ENCODE measurements around the gene URB2.

The URB2 gene

DNA sequence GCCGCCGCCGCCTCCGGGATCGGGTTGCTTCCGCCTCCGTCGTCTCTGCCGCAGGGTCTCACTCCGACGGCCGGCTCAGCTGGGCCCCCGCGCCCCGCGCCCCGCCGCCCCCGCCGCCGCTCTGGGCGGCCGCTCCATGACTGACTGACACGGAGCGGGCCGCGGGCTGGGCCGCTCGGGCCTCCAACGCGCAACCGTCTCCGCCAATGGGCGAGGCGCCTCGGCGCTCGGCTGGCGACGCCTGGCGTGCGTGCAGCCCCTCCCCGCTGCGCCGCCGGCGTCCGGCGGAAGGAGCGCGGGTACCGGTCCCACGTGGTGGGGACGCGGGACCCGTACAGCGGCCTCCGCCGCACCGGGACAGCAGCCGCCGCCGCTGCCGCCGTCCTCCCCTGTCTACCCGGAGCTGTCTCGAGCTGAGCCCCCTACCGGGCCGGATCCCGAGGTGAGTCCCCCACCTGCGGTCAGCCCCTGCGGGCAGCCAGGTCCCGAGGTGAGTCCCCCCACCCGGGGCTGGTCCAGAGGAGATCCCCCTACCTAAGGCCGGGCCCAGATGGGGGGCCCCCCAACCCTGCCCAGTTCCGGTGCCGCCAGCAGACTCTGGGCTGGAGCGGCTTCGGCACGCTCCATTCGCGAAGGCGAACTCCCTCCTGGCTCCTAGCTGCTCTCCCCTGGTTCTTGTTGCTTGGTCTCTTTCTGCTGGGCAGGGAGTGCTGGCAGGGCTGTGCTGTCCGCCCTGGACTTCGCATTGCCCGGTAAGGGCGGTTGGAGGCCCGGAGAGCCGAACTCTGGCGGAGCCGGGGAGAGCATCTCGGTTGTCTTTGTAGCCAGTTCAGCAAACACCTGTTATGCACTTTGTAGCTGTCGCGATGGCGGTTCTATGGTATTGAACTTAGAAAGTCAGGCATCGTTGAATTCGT lies at the start of gene URB2, which contains the start of gene TAF5L:
Gene URB2 (plus strand): TSS at position 333 of the 917 bp plus-strand sequence. CDS start 1,387 bp downstream, outside the sequence.
Gene TAF5L (minus strand): TSS at position 208 of the 917 bp plus-strand sequence. CDS start 11,640 bp downstream, outside the sequence.
- Histone ChIP-seq H3K27ac (ENCODE audit: low read depth, low read length) (peak within 1 kb of the TSS; percentile 70), H3K4me1 (ENCODE audit: control insufficient read depth in 1 of 2, insufficient read depth in 2 of 2, low read length in 2 of 2) (peaks cover 23 to 29% of the 10 kb centered on the region in 2 donors)

DNA sequence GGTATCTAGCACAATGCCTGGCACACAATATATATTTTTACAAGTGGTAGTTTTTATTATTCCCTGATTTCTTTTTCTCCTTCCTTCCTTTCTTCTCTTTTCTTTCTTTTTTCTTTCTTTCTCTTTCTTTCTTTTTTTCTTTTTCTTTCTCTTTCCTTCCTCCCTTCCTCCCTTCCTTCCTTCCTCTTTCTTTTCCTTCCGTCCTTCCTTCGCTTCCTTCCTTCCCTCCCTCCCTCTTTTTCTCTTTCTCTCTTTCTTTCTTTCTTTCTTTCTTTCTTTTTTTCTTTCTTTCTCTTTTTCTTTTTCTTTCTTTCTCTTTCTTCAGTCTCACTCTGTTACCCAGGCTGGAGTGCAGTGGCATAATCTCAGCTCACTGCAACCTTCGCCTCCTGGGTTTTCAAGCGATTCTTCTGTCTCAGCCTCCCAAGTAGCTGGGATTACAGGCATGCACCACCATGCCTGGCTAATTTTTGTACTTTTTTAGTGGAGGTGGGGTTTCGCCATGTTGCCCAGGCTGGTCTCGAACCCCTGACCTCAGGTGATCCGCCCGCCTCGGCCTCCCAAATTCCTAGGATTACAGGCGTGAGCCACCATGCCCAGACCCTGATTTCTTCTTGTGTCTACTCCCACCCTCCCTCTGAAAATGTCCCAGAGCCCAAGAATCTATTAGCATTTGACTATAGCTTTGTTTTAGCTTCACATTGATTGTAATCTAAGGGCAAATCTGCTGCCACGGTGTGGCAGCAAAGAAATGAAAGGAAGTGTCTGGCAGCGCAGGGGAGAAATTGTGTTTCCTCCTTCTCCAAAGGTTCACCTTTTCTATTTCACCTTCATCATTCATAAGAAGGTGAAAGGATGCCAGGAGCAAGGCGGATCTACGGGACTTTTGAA lies 47.6 kb upstream of the URB2 start:
- H3K9me3 ChIP-seq (ENCODE audit: control insufficient read depth in 1 of 2, low read length in 2 of 2) = no peaks in the 10 kb centered on the region

More for the DNA sequence above, at the start of gene URB2, which contains the start of gene TAF5L:
- no peaks in the 10 kb centered on the region for H3K27me3 ChIP-seq (ENCODE audit: control insufficient read depth in 1 of 2, insufficient read depth in 2 of 2, low read length in 2 of 2)
- H3K9me3 ChIP-seq (ENCODE audit: control insufficient read depth in 1 of 2, low read length in 2 of 2) = no peaks in the 10 kb centered on the region
- H3K4me3 ChIP-seq (ENCODE audit: low read depth in 1 of 2, low read length in 2 of 2) = peak within 1 kb of the TSS; percentile 95 to 98
- H3K36me3 ChIP-seq (ENCODE audit: control insufficient read depth in 1 of 2, insufficient read depth in 2 of 2, low read length in 2 of 2) = peaks cover 0 to 3% of the 10 kb centered on the region in 2 donors
- H3K9ac ChIP-seq (ENCODE audit: low read depth in 1 of 2, low read length in 2 of 2) = peak within 1 kb of the TSS; percentile 72 to 76

DNA sequence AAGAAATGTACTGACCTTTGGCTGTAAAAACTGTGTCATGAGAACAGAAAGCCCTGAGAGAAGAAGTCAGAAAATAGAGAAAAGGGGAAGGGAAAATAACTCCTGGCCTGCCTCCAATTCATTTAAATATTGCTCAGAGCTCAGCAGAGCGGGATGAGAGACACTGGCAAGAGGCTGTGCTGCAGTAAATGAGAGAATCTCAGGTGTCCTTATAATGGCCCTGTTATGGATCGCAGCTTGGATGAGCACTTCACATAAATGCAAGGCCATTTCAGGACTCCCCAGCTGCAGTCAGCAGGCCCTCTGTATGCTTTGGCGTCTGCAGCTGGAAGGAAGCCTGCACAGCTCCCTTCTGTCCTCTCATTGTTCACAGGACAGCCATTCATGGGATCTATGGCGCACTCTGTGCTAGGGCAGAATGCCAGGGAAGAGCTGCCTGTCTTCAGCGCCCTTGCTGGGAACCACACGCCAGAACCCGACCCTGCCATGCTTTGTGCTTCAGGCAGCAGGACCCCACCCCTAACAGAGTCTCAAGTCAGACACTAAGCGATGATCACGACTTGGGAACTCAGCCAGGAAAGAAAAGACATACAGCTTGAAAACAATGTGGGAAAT lies 46.9 kb upstream of the URB2 start:
- Histone ChIP-seq H3K27ac (ENCODE audit: low read depth, low read length) (no peak overlapping the region), H3K9ac (ENCODE audit: low read depth in 1 of 2, low read length in 2 of 2) (no peak overlapping the region), H3K36me3 (ENCODE audit: control insufficient read depth in 1 of 2, insufficient read depth in 2 of 2, low read length in 2 of 2) (no peaks in the 10 kb centered on the region), H3K9me3 (ENCODE audit: control insufficient read depth in 1 of 2, low read length in 2 of 2) (no peaks in the 10 kb centered on the region), H3K4me1 (ENCODE audit: control insufficient read depth in 1 of 2, insufficient read depth in 2 of 2, low read length in 2 of 2) (peaks cover 8 to 16% of the 10 kb centered on the region in 2 donors), H3K4me3 (ENCODE audit: low read depth in 1 of 2, low read length in 2 of 2) (peak overlapping the region; percentile 12 to 32), H3K27me3 (ENCODE audit: control insufficient read depth in 1 of 2, insufficient read depth in 2 of 2, low read length in 2 of 2) (no peaks in the 10 kb centered on the region)

More for the DNA sequence above, 47.6 kb upstream of the URB2 start:
- H3K36me3 ChIP-seq (ENCODE audit: control insufficient read depth in 1 of 2, insufficient read depth in 2 of 2, low read length in 2 of 2) = no peaks in the 10 kb centered on the region
- no peak overlapping the region for H3K9ac ChIP-seq (ENCODE audit: low read depth in 1 of 2, low read length in 2 of 2)
- no peaks in the 10 kb centered on the region for H3K27me3 ChIP-seq (ENCODE audit: control insufficient read depth in 1 of 2, insufficient read depth in 2 of 2, low read length in 2 of 2)
- H3K4me3 ChIP-seq (ENCODE audit: low read depth in 1 of 2, low read length in 2 of 2) = peak overlapping the region; percentile 12 to 32
- H3K27ac ChIP-seq (ENCODE audit: low read depth, low read length) = no peak overlapping the region
- H3K4me1 ChIP-seq (ENCODE audit: control insufficient read depth in 1 of 2, insufficient read depth in 2 of 2, low read length in 2 of 2) = peaks cover 8 to 16% of the 10 kb centered on the region in 2 donors

DNA sequence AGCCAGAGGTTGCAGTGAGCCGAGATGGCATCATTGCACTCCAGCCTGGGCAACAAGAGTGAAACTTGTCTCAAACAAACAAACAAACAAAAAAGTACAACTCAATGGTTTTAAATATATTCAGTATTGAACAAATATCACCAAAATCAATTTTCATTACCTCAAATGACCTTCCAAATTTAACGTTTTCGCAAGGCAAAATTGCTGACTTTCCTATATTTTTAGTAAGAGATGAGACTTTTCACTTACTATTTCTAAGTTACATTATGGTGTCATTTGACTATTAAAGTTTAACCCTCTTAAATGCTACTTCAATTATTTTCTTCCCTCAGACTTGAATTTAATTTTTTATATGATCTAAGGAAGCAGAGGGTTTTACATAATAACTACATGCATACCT lies 44.6 kb upstream of the URB2 start:
- no peak overlapping the region for H3K9ac ChIP-seq (ENCODE audit: low read depth in 1 of 2, low read length in 2 of 2)
- no peaks in the 10 kb centered on the region for H3K36me3 ChIP-seq (ENCODE audit: control insufficient read depth in 1 of 2, insufficient read depth in 2 of 2, low read length in 2 of 2)
- no peaks in the 10 kb centered on the region for H3K27me3 ChIP-seq (ENCODE audit: control insufficient read depth in 1 of 2, insufficient read depth in 2 of 2, low read length in 2 of 2)
- H3K9me3 ChIP-seq (ENCODE audit: control insufficient read depth in 1 of 2, low read length in 2 of 2) = no peaks in the 10 kb centered on the region
- H3K4me1 ChIP-seq (ENCODE audit: control insufficient read depth in 1 of 2, insufficient read depth in 2 of 2, low read length in 2 of 2) = peaks cover 8 to 16% of the 10 kb centered on the region in 2 donors
- no peak overlapping the region for H3K27ac ChIP-seq (ENCODE audit: low read depth, low read length)
- no peak overlapping the region for H3K4me3 ChIP-seq (ENCODE audit: low read depth in 1 of 2, low read length in 2 of 2)

DNA sequence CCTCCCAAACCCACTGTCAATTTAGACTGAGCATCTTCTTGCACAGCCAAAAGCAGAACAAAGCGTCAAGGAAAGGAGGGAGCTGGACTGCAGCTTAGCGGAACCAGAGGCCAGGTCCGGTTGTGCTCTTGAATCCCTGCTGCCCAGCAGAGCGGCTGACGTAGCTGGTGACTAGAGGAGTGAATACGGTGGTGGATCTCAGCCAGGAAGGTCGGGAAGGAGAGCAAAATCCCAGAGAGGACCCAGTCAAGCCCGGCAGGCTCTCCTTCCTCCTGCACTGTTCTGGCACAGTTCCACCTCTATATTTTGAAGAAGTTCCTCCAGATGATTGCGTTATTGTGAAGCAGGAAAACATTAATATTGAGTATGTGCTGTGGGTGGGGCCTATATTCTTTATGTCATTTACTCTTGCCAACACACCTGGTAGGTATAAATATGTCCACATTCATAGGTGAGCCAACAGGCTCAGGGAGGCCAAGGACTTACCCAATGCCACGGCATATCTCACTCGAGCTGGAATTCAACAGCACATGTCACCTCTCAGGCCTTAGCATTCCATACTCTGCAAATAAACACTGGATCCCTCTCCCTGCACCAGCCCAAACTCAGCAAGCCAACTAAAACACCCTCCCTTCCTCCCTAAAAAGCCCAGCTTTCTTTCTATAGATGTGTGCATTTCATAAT lies 43.9 kb upstream of the URB2 start:
- H3K4me3 ChIP-seq (ENCODE audit: low read depth in 1 of 2, low read length in 2 of 2) = no peak overlapping the region

GRCh38 chr1:229582715-229583114 lies 43.3 kb upstream of the URB2 start:
- no peaks in the 10 kb centered on the region for H3K9me3 ChIP-seq (ENCODE audit: control insufficient read depth in 1 of 2, low read length in 2 of 2)
- H3K4me3 ChIP-seq (ENCODE audit: low read depth in 1 of 2, low read length in 2 of 2) = no peak overlapping the region
- peaks cover 8 to 16% of the 10 kb centered on the region in 2 donors for H3K4me1 ChIP-seq (ENCODE audit: control insufficient read depth in 1 of 2, insufficient read depth in 2 of 2, low read length in 2 of 2)
- H3K36me3 ChIP-seq (ENCODE audit: control insufficient read depth in 1 of 2, insufficient read depth in 2 of 2, low read length in 2 of 2) = no peaks in the 10 kb centered on the region
- no peak overlapping the region for H3K27ac ChIP-seq (ENCODE audit: low read depth, low read length)
- H3K27me3 ChIP-seq (ENCODE audit: control insufficient read depth in 1 of 2, insufficient read depth in 2 of 2, low read length in 2 of 2) = no peaks in the 10 kb centered on the region
- no peak overlapping the region for H3K9ac ChIP-seq (ENCODE audit: low read depth in 1 of 2, low read length in 2 of 2)

More for the DNA sequence above, 43.9 kb upstream of the URB2 start:
- Histone ChIP-seq H3K36me3 (ENCODE audit: control insufficient read depth in 1 of 2, insufficient read depth in 2 of 2, low read length in 2 of 2) (no peaks in the 10 kb centered on the region), H3K4me1 (ENCODE audit: control insufficient read depth in 1 of 2, insufficient read depth in 2 of 2, low read length in 2 of 2) (peaks cover 8 to 16% of the 10 kb centered on the region in 2 donors), H3K27ac (ENCODE audit: low read depth, low read length) (no peak overlapping the region), H3K9me3 (ENCODE audit: control insufficient read depth in 1 of 2, low read length in 2 of 2) (no peaks in the 10 kb centered on the region), H3K27me3 (ENCODE audit: control insufficient read depth in 1 of 2, insufficient read depth in 2 of 2, low read length in 2 of 2) (no peaks in the 10 kb centered on the region), H3K9ac (ENCODE audit: low read depth in 1 of 2, low read length in 2 of 2) (no peak overlapping the region)

DNA sequence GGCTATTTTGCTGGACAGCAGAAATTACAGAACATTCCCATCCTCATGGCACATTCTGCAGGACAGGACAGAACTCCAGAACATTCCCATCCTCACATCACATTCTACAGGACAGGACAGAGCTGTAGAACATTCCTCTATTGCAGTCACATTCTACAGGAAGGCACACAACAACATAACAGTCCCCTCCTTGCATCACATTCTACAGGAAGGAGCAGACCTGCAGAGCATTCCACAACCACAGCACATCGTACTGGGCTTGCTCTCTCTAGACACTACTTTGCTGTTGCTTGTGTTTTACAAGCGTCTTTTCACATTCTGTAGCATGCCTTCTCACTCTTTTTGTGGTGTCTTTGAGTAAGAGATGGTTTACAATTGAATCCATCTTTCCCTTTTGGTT lies 40.7 kb upstream of the URB2 start:
- no peak overlapping the region for H3K4me3 ChIP-seq (ENCODE audit: low read depth in 1 of 2, low read length in 2 of 2)
- H3K4me1 ChIP-seq (ENCODE audit: control insufficient read depth in 1 of 2, insufficient read depth in 2 of 2, low read length in 2 of 2) = peaks cover 0 to 7% of the 10 kb centered on the region in 2 donors
- no peaks in the 10 kb centered on the region for H3K9me3 ChIP-seq (ENCODE audit: control insufficient read depth in 1 of 2, low read length in 2 of 2)
- H3K36me3 ChIP-seq (ENCODE audit: control insufficient read depth in 1 of 2, insufficient read depth in 2 of 2, low read length in 2 of 2) = no peaks in the 10 kb centered on the region
- H3K27me3 ChIP-seq (ENCODE audit: control insufficient read depth in 1 of 2, insufficient read depth in 2 of 2, low read length in 2 of 2) = no peaks in the 10 kb centered on the region
- H3K9ac ChIP-seq (ENCODE audit: low read depth in 1 of 2, low read length in 2 of 2) = no peak overlapping the region
- no peak overlapping the region for H3K27ac ChIP-seq (ENCODE audit: low read depth, low read length)

- H3K9ac ChIP-seq (ENCODE audit: low read depth in 1 of 2, low read length in 2 of 2) = no peak overlapping the region
- H3K36me3 ChIP-seq (ENCODE audit: control insufficient read depth in 1 of 2, insufficient read depth in 2 of 2, low read length in 2 of 2) = peaks cover 13 to 22% of the 10 kb centered on the region in 2 donors
- no peaks in the 10 kb centered on the region for H3K9me3 ChIP-seq (ENCODE audit: control insufficient read depth in 1 of 2, low read length in 2 of 2)
- no peaks in the 10 kb centered on the region for H3K27me3 ChIP-seq (ENCODE audit: control insufficient read depth in 1 of 2, insufficient read depth in 2 of 2, low read length in 2 of 2)
- no peaks in the 10 kb centered on the region for H3K4me1 ChIP-seq (ENCODE audit: control insufficient read depth in 1 of 2, insufficient read depth in 2 of 2, low read length in 2 of 2)
- no peak overlapping the region for H3K4me3 ChIP-seq (ENCODE audit: low read depth in 1 of 2, low read length in 2 of 2)
- H3K27ac ChIP-seq (ENCODE audit: low read depth, low read length) = no peak overlapping the region
Observed at GRCh38 chr1:229590119-229590518, 35.9 kb upstream of the URB2 start.

DNA sequence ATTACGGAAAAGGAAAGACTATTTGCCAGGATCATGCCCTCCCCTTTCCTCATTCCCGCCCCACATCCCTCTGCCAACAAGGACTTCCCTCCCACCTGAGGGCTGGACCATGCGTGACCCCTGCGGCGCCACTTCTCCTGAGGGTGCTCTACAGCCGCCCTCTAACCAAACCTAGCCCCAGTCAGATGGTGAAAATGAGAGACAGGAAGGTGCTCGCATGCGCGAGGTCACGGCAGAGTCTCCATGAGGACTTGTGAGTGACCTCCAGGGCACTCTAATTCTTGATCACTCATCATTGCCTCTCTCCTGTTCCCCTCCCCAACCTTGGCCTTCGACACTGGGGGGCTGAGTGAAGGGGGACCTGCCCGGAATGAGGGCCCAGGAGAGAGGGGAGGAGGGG lies 32.2 kb upstream of the URB2 start:
- Histone ChIP-seq H3K27me3 (ENCODE audit: control insufficient read depth in 1 of 2, insufficient read depth in 2 of 2, low read length in 2 of 2) (no peaks in the 10 kb centered on the region), H3K4me3 (ENCODE audit: low read depth in 1 of 2, low read length in 2 of 2) (no peak overlapping the region), H3K4me1 (ENCODE audit: control insufficient read depth in 1 of 2, insufficient read depth in 2 of 2, low read length in 2 of 2) (peaks cover 0 to 3% of the 10 kb centered on the region in 2 donors), H3K9me3 (ENCODE audit: control insufficient read depth in 1 of 2, low read length in 2 of 2) (no peaks in the 10 kb centered on the region), H3K36me3 (ENCODE audit: control insufficient read depth in 1 of 2, insufficient read depth in 2 of 2, low read length in 2 of 2) (peaks cover 17 to 25% of the 10 kb centered on the region in 2 donors), H3K27ac (ENCODE audit: low read depth, low read length) (no peak overlapping the region), H3K9ac (ENCODE audit: low read depth in 1 of 2, low read length in 2 of 2) (no peak overlapping the region)

Measured in duodenal mucosa (tissue), 2 donors.